WTC11 (cell line): ENCODE measurements around the gene VTI1A.

Experiments
- CTCF ChIP-seq: fragments of 200-600 bp; IDR thresholded peaks from 2 replicates; pipeline ENCODE4 v1.8.0; 2022; ENCODE audit warnings: antibody characterized with exemption
- NFYB ChIP-seq: sonication (generic); formaldehyde crosslinking; conservative IDR thresholded peaks from 2 replicates; pipeline ENCODE4 v1.8.0; 2022; ENCODE audit warnings: low read depth, missing genetic modification reagents
- NR2C2 ChIP-seq: sonication (generic); formaldehyde crosslinking; IDR thresholded peaks from 2 replicates; pipeline ENCODE4 v1.8.0; 2022; ENCODE audit warnings: mild to moderate bottlenecking, missing genetic modification reagents
- NR3C1 ChIP-seq: sonication (generic); formaldehyde crosslinking; conservative IDR thresholded peaks from 2 replicates; pipeline ENCODE4 v1.8.1; 2023; ENCODE audit warnings: low read depth, mild to moderate bottlenecking, missing genetic modification reagents
- TF ChIP-seq, protein P1 (sequence below): sonication (generic); formaldehyde crosslinking; conservative IDR thresholded peaks from 2 replicates; pipeline ENCODE4 v1.8.1; 2022; ENCODE audit warnings: mild to moderate bottlenecking, missing genetic modification reagents

- TF ChIP-seq CTCF (no peak), NR2C2 (CRISPR knock-in tag) (no peak), NFYB (CRISPR knock-in tag) (no peak), NR3C1 (CRISPR knock-in tag) (no peak)
- TF ChIP-seq, protein P1, sequence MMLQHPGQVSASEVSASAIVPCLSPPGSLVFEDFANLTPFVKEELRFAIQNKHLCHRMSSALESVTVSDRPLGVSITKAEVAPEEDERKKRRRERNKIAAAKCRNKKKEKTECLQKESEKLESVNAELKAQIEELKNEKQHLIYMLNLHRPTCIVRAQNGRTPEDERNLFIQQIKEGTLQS (CRISPR knock-in tag), result no peak
Observed at GRCh38 chr10:112593023-112593422, 146.0 kb downstream of the VTI1A start.
